ENCODE data around the gene SPACA1.

Gene SPACA1

GRCh38 chr6:88107241-88107640, 59.6 kb downstream of the SPACA1 start:
- no peak for DNase-seq

- no peak for DNase-seq
These were observed 64.3 kb downstream of the SPACA1 start for GRCh38 chr6:88111991-88112390.

- DNase-seq: no peak
These were observed 67.2 kb downstream of the SPACA1 start for GRCh38 chr6:88114838-88115237.

GRCh38 chr6:88115307-88115706, 67.7 kb downstream of the SPACA1 start:
- DNase-seq: no peak

GRCh38 chr6:88116276-88116675, 68.6 kb downstream of the SPACA1 start:
- no peak for DNase-seq
